ENCODE data around the gene CLDN6.
"Not testable (repeated sequence)": the region's sequence is repeated elsewhere in the genome, so short reads cannot be mapped to it uniquely, and the experiment has no call there.

Gene CLDN6

DNA sequence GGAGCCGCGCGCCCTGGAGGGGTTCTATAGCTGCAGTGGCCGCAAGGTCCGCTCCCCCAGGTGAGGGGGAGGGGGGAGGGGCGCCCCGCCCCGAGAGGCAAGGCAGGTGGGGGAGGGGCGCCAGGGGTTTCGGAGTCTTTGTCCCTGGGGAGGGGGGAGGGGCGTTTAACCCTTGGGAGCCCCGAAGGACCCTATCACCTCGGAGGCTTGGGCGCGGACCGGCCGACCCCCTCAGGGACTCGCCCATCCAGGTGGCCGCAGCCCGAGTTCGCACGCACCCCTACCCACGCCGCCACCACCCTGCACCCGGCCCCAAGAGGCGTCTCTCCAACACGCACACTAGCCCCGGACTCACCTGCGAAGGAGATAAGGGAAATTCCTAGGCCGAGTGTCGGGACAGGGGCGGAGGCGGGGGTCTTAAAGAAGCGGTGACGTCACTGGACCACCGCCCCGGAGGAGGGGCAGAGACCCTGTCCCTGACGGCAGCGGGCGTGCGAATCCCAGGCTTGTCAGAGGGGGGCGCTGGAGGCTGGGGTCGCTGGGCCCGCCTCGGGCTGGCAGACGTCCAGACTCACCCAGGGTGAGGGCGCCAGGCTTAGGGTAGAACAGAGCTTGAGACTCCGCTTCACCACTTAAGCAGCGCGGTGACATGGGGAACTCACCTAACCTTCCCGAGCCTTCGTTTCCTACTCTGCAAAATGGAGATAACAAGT, at the start of gene CLDN6:
CLDN6 (minus strand) TSS at position 390 of the 713 bp plus-strand sequence. CDS start 2,162 bp downstream, outside the sequence.
- DNase-seq (ENCODE audit: low read depth, low spot score), result peak; percentile 74

- DNase-seq (ENCODE audit: low read depth, low spot score), result no peak
Measured at GRCh38 chr16:3066440-3066748, 48.4 kb upstream of the CLDN6 start.

DNA sequence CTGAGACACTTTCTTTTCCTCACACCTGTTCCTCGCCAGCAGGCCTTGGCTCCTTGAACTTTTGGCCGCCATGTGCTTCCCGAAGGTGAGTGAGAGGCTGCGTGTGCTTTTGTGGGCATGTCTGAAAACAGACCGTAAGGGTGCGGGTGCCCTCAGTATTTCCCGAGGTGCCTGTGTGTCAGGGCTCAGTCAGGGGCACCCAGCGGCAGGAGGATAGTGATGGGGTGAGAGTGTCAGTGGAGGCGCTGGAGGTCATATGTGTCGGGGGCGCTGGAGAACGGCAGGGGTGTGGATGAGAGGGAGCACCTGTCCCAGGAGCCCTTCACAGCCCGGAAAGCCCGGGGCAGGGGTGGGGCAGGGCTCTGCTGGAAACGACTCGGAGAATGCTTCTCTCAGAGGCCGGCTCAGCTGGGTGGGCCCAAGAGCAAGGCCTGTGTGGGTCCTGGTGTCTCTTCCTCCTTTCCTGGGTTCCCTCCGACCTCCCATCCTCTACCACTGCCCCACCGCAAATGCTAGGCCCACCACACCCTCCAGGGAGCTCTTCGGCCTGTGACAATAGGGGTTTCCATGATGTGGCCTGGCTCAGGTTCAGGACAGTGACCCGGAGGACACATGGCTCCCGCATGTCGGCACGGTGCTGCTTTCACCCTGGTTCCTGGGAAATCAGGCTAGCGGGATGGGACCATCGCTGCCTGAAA, 47.9 kb upstream of the CLDN6 start:
- DNase-seq (ENCODE audit: low read depth, low spot score), result no peak

DNA sequence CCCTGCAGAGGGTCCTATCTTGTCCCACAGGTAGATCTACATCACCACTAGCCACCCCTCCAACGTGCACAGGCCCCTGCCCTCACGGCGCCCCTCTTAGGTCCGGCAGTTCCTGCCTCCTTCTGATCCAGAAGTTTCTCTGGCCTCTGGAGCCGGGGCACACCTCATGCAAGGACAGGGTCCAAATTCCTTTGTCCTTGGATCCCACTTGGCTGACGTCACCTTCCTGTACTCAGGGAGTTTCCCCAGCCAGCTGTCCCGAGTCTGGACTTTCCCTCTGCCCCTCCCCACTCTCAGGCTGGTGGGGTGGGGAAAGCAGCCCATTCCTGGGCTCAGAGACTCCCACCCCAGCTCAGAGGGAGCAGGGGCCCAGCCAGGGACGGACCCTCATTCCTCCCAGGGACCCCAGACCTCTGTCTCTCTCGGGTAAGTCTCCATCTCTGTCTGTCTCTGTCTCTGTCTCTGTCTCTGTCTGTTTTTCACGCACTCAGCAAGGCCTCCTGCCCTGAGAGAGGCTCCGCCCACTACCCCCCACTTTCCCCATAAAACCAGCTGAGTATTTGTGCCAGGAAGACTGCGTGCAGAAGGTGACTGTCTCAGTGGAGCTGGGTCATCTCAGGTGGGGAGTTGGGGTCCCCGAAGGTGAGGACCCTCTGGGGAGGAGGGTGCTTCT, 47.2 kb upstream of the CLDN6 start, which contains the start of gene IL32:
IL32 (plus strand) TSS at position 572 of the 673 bp plus-strand sequence. CDS start 172 bp downstream, outside the sequence.
- no peak for DNase-seq (ENCODE audit: low read depth, low spot score)

DNA sequence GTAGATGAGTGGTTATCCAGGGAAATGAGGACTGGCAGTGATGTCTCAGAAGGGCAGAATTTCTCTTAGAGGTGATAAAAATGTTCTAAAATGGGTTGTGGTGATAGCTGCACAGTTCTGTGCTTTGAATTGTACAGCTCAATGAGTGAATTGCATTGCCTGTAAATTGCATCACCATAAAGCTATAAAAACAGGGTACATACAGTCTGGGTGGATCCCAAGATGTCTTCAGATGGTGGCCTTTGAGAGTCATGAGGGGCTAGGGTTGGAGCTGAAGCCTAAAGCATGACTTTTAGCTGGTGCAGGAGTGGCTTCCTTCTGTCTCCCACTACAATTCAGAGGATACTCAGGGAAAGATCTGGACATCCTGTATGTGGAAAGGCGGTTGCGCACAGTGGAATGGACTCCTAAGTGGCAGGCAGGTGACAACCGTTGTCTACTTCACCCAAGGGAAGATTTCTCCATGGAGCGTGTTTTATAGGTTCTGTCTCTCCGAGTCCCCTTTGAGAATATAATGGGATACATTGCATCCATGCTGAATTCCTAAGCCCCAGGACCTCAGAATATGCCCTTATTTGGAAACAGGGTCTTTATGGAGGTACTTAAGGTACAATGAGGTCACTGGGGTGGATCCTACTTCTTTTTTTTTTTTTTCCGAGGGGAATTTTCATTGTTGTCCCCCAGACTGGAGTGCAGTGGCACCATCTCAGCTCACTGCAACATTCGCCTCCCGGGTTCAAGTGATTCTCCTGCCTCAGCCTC, 45.8 kb upstream of the CLDN6 start:
- no peak for DNase-seq (ENCODE audit: low read depth, low spot score)

DNA sequence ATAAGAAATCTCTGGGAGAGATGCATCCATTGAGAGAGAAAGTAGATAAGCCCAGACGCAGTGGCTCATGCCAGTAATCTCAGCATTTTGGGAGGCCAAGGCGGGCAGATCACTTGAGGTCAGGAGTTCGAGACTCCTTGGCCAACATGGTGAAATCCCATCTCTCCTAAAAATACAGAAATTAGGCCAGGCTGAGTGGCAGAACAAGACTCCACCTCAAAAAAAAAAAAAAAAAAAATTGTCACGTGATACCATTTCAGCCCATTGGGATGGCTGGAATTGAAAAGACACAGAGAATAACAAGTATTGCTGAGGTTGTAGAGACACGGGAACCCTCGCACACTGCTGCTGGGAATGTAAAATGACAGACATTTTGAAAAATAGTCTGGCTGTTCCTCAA, 44.6 kb upstream of the CLDN6 start:
- no peak for DNase-seq (ENCODE audit: low read depth, low spot score)

DNA sequence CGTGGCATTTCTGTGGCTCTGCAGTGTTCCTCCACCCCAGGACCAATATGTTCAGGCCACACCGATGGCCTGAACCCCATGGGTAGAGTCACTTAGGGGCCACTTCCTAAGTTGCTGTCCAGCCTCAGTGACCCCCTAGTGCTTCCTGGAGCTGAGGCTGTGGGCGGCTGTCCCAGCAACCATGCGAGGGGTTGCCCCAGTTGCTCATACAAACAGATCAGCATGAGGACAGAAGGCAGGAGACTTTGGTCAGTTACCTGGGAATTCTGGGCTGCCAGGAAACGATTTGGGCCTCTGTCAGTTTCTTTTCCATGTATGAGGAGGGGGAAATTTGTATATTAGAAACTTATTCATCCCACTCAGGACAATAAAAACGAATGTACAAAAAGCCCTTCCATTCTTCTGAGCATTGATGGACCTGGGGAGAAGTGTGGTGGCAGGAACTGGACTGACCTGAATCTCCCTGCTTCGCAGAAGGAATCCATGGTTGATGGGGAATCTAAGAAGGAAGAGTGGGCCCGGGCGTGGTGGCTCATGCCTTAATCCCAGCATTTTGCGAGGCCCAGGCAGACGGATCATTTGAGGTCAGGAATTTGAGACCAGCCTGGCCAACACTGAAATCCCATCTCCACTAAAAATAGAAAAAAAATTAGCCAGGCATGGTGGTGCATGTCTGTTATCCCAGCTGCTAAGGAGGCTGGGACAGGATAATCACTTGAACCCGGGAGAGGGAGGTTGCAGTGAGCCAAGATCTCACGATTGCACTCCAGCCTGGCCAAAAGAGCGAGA, 42.5 kb upstream of the CLDN6 start:
- no peak for DNase-seq (ENCODE audit: low read depth, low spot score)

DNA sequence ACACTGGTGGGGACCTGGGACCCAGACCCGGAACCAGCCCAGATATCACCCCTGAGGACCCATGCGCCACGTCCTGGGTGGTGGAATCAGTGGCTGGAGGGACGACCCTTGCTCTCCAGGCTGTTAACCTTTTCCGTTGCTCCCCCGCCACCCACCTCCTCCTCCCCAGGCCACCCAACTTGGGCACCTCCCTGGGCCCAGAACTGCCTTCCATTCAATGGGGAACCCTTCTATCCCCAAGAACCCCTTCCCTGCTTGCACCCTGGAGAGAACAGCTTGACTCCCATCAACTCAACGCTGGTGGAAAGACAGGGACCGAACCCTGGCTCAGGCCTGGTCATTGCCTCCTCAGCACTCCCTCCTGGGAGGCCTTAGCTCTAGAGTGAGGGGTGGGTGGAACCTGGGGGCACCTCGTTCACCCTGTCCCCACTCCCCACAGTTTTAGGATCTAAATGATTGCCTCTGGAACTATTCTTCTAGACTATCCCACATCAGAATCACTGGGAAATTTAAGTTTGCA, 41.8 kb upstream of the CLDN6 start:
- DNase-seq (ENCODE audit: low read depth, low spot score), result no peak

DNA sequence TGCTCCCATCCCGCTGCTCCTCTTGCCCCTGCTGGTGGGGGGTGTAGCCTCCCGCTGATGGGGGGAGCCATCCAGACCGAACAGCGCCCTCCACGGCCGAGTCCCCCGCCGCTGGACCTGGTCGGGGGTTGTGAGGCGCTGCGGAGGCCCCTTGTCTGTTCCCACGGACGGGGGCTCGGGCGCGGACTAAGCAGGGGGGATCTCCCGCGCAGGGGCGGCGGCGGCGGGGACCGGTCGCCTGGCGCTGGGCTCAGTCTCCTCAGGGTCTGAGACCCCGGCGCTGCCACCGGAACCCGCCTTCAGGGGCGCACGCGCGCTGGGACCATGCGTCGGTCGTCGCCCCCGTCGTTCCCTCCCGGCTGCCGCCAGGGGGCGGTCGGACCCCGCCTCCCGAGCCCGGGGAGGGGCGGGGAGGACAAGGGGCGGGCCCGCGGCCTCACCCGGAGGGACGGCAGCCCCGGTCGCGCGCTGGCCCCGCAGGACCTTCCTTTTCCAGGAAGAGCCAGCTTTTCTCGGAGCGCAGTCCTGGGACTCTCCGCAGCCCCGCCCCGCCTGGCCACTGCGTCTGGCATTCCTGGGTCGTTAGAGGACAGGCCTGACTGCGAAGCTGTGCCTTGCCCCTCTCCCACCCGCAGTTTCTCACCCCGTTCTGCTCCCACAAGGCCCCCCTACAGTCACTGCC, 41.2 kb upstream of the CLDN6 start:
- DNase-seq (ENCODE audit: low read depth, low spot score), result no peak

- DNase-seq (ENCODE audit: low read depth, low spot score), result no peak
Measured at GRCh38 chr16:3058139-3059030, 40.4 kb upstream of the CLDN6 start.

GRCh38 chr16:3057181-3058138, 39.5 kb upstream of the CLDN6 start:
- no peak for DNase-seq (ENCODE audit: low read depth, low spot score)

DNA sequence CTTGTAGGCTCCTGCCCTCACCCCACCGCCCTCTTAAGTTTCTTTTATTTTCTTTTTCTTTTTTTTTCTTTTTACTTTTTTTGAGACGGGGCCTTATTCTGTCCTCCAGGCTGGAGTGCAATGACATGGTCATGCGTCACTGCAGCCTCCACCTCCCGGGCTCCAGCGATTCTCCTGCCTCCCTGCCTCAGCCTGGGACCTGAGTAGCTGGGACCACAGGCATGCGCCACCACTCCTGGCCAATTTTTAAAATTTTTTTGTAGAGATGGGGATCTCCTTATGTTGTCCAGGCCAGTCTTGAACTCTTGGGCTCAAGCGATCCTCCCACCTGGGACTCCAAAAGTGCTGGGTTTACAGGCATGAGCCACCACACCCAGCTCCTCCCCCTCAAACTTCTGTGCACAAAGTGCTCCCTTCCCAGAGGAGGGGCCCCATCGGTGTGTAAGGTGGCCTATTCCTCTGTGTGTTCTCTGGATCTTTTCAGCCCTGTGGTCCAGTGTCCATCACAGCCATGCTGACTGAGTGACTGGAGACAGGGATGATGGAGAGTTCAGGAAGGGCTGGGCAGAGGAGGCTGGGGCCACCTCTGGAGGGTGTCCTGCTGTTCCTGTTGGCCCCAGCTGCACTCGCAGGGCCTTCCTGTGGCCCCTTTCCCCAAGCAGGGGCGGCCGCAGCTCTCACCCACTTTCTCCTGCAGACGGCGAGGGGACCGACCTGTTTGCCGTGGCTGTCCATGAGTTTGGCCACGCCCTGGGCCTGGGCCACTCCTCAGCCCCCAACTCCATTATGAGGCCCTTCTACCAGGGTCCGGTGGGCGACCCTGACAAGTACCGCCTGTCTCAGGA, 38.6 kb upstream of the CLDN6 start:
- no peak for DNase-seq (ENCODE audit: low read depth, low spot score)

GRCh38 chr16:3055734-3056115, 37.7 kb upstream of the CLDN6 start:
- DNase-seq (ENCODE audit: low read depth, low spot score), result not testable (repeated sequence)

GRCh38 chr16:3054965-3055733, 37.2 kb upstream of the CLDN6 start:
- no peak for DNase-seq (ENCODE audit: low read depth, low spot score)

GRCh38 chr16:3053330-3053710, 35.3 kb upstream of the CLDN6 start:
- DNase-seq (ENCODE audit: low read depth, low spot score), result not testable (repeated sequence)

GRCh38 chr16:3052571-3053329, 34.8 kb upstream of the CLDN6 start:
- DNase-seq (ENCODE audit: low read depth, low spot score), result not testable (repeated sequence)
